Ovary (tissue), 3 donors: ENCODE data around the gene AFAP1.

ENCODE experiments used
- CTCF ChIP-seq, 3 donors: fragments of 450-650 bp in 2 of 3; fragments of 200-600 bp in 1 of 3; IDR thresholded peaks; one replicate each; pipeline versions ENCODE4 v1.5.1 to v1.8.0; 2016 to 2022; ENCODE audit warnings: antibody characterized with exemption in 3 of 3, mild to moderate bottlenecking in 1 of 3
- EP300 ChIP-seq: sonication (generic); formaldehyde crosslinking; IDR thresholded peaks from one replicate; pipeline ENCODE4 v1.6.1; 2017; ENCODE audit warnings: antibody characterized with exemption
- POLR2A ChIP-seq: fragments of 450-650 bp; IDR thresholded peaks from one replicate; pipeline ENCODE4 v1.6.1; 2017; ENCODE audit warnings: antibody characterized with exemption, mild to moderate bottlenecking, moderate library complexity
- donor health status: DM: no; HTN: no; CAD: no.

- TF ChIP-seq POLR2A (no peak), CTCF (IDR thresholded peaks at IDR 0.05) (no peak), EP300 (no peak)
Observed at GRCh38 chr4:7842384-7843279, 97.0 kb downstream of the AFAP1 start.
